Left lung (tissue), 10 donors: ENCODE results near the gene OTOR. TPM values are rescaled to one million over a fixed set of nuclear protein-coding genes. Genes with fewer than 3 reads are reported as not detected.
A peak's percentile ranks its signal among the peaks of the same experiment; 100 is the strongest.

ENCODE experiments used
- ATAC-seq: fragments of 200-7000 bp; cut with Tn5 transposase; one replicate; pipeline ENCODE4 v1.9.1; 2020; ENCODE audit warnings: moderate library complexity
- DNase-seq, 4 donors: peaks; one replicate each; pipeline ENCODE4 v3.0.0-alpha.2; 2013 to 2020
- H3K27ac ChIP-seq, 2 donors: fragments of 200-600 bp; sonication (generic) in 1 of 2; one replicate each; pipeline versions ENCODE4 v1.5.0 to v1.8.0; 2020 to 2021
- H3K27me3 ChIP-seq, 2 donors: fragments of 200-600 bp; sonication (generic) in 1 of 2; one replicate each; pipeline versions ENCODE4 v1.5.0 to v1.8.0; 2020 to 2021
- H3K36me3 ChIP-seq, 2 donors: fragments of 200-600 bp; sonication (generic) in 1 of 2; one replicate each; pipeline versions ENCODE4 v1.5.0 to v1.8.0; 2020 to 2021
- H3K4me1 ChIP-seq, 2 donors: fragments of 200-600 bp; one replicate each; pipeline ENCODE4 v1.8.0; 2021
- H3K4me3 ChIP-seq, 2 donors: fragments of 200-600 bp; sonication (generic) in 1 of 2; one replicate each; pipeline versions ENCODE4 v1.5.0 to v1.8.0; 2020 to 2021; ENCODE audit warnings: mild to moderate bottlenecking in 1 of 2
- H3K9me3 ChIP-seq, 2 donors: fragments of 200-600 bp; sonication (generic) in 1 of 2; one replicate each; pipeline versions ENCODE4 v1.5.0 to v1.8.0; 2020 to 2021
- intact Hi-C, 2 donors: fragments of 100-400 bp; cut with DNase I; formaldehyde crosslinking; loops; one replicate each; pipeline versions ENCODE4 v1.11.2 to v1.14.2; 2022
- polyA plus RNA-seq, 6 donors: library from polyadenylated mRNA; unstranded; fragments of 120-200 nt; gene quantifications; one replicate each; pipeline ENCODE4 v1.2.1, GENCODE V29; 2013; ENCODE audit not compliant: insufficient read length in 6 of 6
- total RNA-seq, 2 donors: library from RNA; stranded (reverse); fragmentation: NEBNext Ultra II Directional; extraction: Animal tissue kit (Norgen Biotek cat#: 25700); gene quantifications; one replicate each; pipeline ENCODE4 v1.2.1, GENCODE V29; 2021
- TF ChIP-seq, protein P1 (sequence below), 2 donors: fragments of 200-600 bp; sonication (generic) in 1 of 2; IDR thresholded peaks; one replicate each; pipeline versions ENCODE4 v1.5.0 to v1.8.0; 2021; ENCODE audit warnings: antibody characterized with exemption in 2 of 2
- donor health status: DM: no; HTN: yes; CAD: no.
- donor health status: DM: no; HTN: no; CAD: no.

The OTOR gene
- total and polyA plus RNA-seq, 8 donors = not detected

DNA sequence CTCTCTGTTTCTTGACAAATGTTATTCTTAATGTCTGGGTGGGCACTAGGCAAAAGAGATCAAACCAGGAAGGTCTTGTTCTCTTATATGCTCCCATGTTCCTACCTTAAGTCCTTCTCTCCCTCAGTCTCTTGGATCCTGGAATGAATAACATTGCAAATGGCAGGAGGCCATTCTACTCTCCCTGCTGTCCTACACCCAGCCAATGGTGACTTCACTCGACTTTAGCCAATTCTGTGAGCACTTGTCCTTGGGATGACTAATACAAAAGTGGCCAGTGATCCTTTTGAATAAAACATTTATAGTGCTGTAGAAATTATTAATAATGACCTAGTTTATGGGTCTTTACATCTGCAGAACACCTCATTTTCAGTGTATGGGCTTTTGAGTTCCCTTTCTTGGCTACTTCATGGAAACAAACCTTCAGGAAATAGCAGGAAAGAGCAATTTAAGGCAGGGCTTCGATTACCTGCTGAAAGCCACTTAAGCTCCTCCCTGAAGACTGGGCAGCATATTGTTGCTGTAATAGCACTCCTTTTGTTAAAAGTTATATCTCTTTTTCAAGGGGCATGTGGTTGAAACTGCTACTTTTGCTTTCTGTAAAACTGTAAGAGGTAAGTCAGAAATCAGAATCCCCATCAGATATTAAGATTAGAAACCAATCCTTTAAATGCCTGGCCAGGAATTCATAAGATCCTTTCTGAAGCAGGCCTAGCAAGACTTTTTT is 10.5 kb downstream of the OTOR start:
- no peaks in the 10 kb centered on the region for H3K36me3 ChIP-seq
- intact Hi-C loops = no loop called here
- H3K4me1 ChIP-seq = no peaks in the 10 kb centered on the region
- no peaks in the 10 kb centered on the region for H3K9me3 ChIP-seq
- ATAC-seq (no peak), DNase-seq (no peak)
- peaks cover 0 to 3% of the 10 kb centered on the region in 2 donors for H3K27me3 ChIP-seq
- TF ChIP-seq, protein P1, sequence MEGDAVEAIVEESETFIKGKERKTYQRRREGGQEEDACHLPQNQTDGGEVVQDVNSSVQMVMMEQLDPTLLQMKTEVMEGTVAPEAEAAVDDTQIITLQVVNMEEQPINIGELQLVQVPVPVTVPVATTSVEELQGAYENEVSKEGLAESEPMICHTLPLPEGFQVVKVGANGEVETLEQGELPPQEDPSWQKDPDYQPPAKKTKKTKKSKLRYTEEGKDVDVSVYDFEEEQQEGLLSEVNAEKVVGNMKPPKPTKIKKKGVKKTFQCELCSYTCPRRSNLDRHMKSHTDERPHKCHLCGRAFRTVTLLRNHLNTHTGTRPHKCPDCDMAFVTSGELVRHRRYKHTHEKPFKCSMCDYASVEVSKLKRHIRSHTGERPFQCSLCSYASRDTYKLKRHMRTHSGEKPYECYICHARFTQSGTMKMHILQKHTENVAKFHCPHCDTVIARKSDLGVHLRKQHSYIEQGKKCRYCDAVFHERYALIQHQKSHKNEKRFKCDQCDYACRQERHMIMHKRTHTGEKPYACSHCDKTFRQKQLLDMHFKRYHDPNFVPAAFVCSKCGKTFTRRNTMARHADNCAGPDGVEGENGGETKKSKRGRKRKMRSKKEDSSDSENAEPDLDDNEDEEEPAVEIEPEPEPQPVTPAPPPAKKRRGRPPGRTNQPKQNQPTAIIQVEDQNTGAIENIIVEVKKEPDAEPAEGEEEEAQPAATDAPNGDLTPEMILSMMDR (IDR thresholded peaks at IDR 0.05) = no peak
- no peak overlapping the region for H3K4me3 ChIP-seq
- H3K27ac ChIP-seq = no peak overlapping the region

DNA sequence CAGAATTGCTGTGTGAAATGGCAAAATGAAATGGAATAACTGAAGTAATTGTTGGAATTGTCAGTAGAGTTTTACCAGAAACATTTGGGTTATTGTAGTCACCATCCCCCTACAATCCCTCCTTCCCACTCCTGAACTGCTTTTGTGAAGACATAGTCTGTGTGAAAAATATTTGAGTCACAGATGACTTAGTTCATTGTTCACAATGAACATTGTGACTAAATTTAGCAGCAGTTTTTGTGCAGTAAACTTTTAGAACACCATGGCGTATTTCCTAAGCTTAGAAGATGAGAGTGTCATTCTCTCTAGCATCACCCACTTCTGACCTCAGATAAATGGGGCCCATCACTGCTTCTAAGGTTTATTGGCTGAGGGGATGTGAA is 11.0 kb downstream of the OTOR start:
- Histone ChIP-seq H3K36me3 (no peaks in the 10 kb centered on the region), H3K4me3 (no peak overlapping the region), H3K27ac (no peak overlapping the region), H3K4me1 (no peaks in the 10 kb centered on the region), H3K27me3 (peaks cover 0 to 9% of the 10 kb centered on the region in 2 donors), H3K9me3 (no peaks in the 10 kb centered on the region)
- no peak for ATAC-seq
- TF ChIP-seq, protein P1 (IDR thresholded peaks at IDR 0.05) = no peak
- intact Hi-C loops = no loop called here
- DNase-seq = no peak

DNA sequence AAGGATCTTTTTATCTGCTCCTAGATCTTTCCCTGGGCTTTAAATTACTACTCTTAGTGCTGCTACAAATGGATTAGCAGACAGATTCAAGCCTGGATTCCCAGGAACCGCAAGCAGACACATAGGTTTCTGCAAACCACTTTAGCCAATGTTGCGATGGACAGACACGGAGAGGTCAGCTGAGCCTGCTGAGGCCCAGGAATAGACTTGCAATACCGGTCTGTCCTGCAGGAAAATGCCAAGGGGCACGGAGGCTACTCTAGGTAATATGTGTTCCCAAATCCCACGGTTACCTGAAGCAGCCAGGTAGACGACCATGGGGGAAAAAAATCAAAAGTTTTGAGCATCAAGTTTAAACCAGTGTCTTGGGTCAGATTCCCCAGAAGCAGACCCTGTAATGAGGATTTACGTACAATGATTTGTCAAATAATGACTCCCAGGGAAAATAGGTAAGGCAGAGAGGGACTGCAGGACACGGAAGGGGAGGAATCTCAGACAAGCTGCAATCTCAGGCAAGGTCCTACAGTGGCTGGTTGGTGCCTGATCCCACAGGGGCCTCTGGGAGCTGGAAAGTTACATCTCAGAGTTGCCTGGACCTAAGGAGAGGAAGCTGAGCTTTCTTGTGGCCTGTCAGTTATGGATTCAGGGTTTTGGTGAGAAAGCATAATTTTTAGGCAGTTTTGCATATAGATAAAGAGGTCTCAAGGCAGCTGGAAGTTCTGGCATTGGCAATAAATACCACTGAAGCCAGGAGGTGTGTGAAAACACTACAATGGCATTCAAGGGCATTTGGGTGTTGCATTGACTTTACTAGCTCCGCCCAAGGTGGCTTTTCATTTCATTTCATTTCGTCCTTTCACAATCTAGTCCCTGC is 12.5 kb downstream of the OTOR start:
- ATAC-seq (peak; percentile 88), DNase-seq (peak in 1 of 4 donors; percentile 51)
- Histone ChIP-seq H3K27me3 (peaks cover 0 to 9% of the 10 kb centered on the region in 2 donors), H3K9me3 (no peaks in the 10 kb centered on the region), H3K4me1 (no peaks in the 10 kb centered on the region), H3K36me3 (no peaks in the 10 kb centered on the region), H3K27ac (no peak overlapping the region), H3K4me3 (no peak overlapping the region)
- intact Hi-C loops = no loop called here
- TF ChIP-seq, protein P1 (IDR thresholded peaks at IDR 0.05) = no peak

DNA sequence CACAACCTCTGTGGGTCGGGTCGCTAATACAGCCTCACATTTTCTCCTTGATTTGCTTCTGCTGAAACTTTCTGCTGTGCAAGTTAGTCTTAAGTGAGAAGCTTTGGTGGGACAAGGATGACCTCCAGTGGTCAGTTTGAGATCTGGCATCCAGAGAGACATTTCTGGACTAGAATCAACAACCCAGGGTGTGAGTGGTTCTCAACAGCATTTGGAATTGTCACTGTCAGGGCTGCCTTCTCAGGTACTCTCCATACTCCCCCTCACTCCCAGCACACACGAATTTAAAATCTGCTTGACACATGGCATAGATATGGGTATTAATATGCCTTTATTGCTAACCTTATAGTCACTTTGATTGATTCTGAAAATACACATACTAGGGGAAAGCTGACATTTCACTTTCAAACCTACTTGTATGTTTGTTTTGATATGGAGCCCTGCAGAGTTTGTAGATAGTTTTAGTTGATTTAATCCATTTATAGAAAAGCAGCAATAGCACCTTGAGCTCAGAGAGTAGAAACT is 13.2 kb downstream of the OTOR start:
- TF ChIP-seq, protein P1 (IDR thresholded peaks at IDR 0.05) = peak; percentile 52 to 70
- peak; percentile 92 for ATAC-seq
- Histone ChIP-seq H3K27ac (no peak overlapping the region), H3K9me3 (no peaks in the 10 kb centered on the region), H3K27me3 (peaks cover 0 to 9% of the 10 kb centered on the region in 2 donors), H3K36me3 (no peaks in the 10 kb centered on the region), H3K4me3 (no peak overlapping the region), H3K4me1 (no peaks in the 10 kb centered on the region)
- intact Hi-C loops = no loop called here
- DNase-seq = peak in 2 of 4 donors; percentile 66 to 81

GRCh38 chr20:16764560-16764959 is 16.4 kb downstream of the OTOR start:
- DNase-seq (no peak), ATAC-seq (no peak)
- H3K27ac ChIP-seq = no peak overlapping the region
- intact Hi-C loops = no loop called here
- H3K9me3 ChIP-seq = no peaks in the 10 kb centered on the region
- no peaks in the 10 kb centered on the region for H3K36me3 ChIP-seq
- H3K4me1 ChIP-seq = no peaks in the 10 kb centered on the region
- H3K27me3 ChIP-seq = peaks cover 0 to 9% of the 10 kb centered on the region in 2 donors
- no peak overlapping the region for H3K4me3 ChIP-seq
- TF ChIP-seq, protein P1 (IDR thresholded peaks at IDR 0.05) = no peak
